HepG2 (cell line): ENCODE results near the gene GCN1. TPM values are rescaled to one million over a fixed set of nuclear protein-coding genes. Genes with fewer than 3 reads are reported as not detected.

Experiments
- HMGXB3 ChIP-seq: sonication (generic); formaldehyde crosslinking; IDR thresholded peaks from 2 replicates; pipeline ENCODE4 v1.4.0; 2020; ENCODE audit warnings: missing genetic modification reagents, borderline replicate concordance
- ISL2 ChIP-seq: sonication (generic); formaldehyde crosslinking; IDR thresholded peaks from 2 replicates; pipeline ENCODE4 v1.5.0; 2020; ENCODE audit warnings: missing genetic modification reagents
- KDM5A ChIP-seq: fragments of 200-600 bp; sonication (generic); IDR thresholded peaks from 2 replicates; pipeline ENCODE4 v1.7.0; 2018; ENCODE audit warnings: antibody characterized with exemption, mild to moderate bottlenecking, low read length, borderline replicate concordance
- MYNN ChIP-seq: sonication (generic); formaldehyde crosslinking; IDR thresholded peaks from 2 replicates; pipeline ENCODE4 v1.4.0; 2020; ENCODE audit warnings: mild to moderate bottlenecking, low read depth, missing genetic modification reagents
- NCOR1 ChIP-seq: fragments of 200-600 bp; sonication (generic); IDR thresholded peaks from 2 replicates; pipeline ENCODE4 v1.7.0; 2017; ENCODE audit warnings: antibody characterized with exemption, low read length, borderline replicate concordance
- POLR2A ChIP-seq, 2 experiments: IDR thresholded peaks; 2 replicates each; pipeline ENCODE4 v1.6.1; 2011; ENCODE audit warnings: low read depth in 2 of 2, low read length in 2 of 2, mild to moderate bottlenecking in 1 of 2, moderate library complexity in 1 of 2; ENCODE audit not compliant: insufficient read depth in 1 of 2
- RAD21 ChIP-seq: fragments of 450-650 bp; formaldehyde crosslinking; IDR thresholded peaks from 2 replicates; pipeline ENCODE4 v1.5.0; 2020; ENCODE audit warnings: mild to moderate bottlenecking
- TBX3 ChIP-seq: fragments of 450-650 bp; IDR thresholded peaks from 2 replicates; pipeline ENCODE4 v1.6.1; 2017; ENCODE audit warnings: antibody characterized with exemption, mild to moderate bottlenecking, inconsistent platforms, borderline replicate concordance
- ZNF124 ChIP-seq: sonication (generic); formaldehyde crosslinking; IDR thresholded peaks from 2 replicates; pipeline ENCODE4 v1.4.0; 2020; ENCODE audit warnings: missing genetic modification reagents
- ZNF180 ChIP-seq: sonication (generic); formaldehyde crosslinking; IDR thresholded peaks from 2 replicates; pipeline ENCODE4 v1.4.0; 2020; ENCODE audit warnings: low read depth, missing genetic modification reagents, borderline replicate concordance
- ZNF331 ChIP-seq: sonication (generic); formaldehyde crosslinking; IDR thresholded peaks from 2 replicates; pipeline ENCODE4 v1.4.0; 2020; ENCODE audit warnings: missing genetic modification reagents
- ZNF441 ChIP-seq: sonication (generic); formaldehyde crosslinking; IDR thresholded peaks from 2 replicates; pipeline ENCODE4 v1.7.0; 2021; ENCODE audit warnings: missing genetic modification reagents, borderline replicate concordance
- ZNF589 ChIP-seq: sonication (generic); formaldehyde crosslinking; conservative IDR thresholded peaks from 2 replicates; pipeline ENCODE4 v1.8.0; 2022; ENCODE audit warnings: mild to moderate bottlenecking, moderate library complexity, missing genetic modification reagents
- ZNF597 ChIP-seq: sonication (generic); formaldehyde crosslinking; IDR thresholded peaks from 2 replicates; pipeline ENCODE4 v1.5.0; 2020; ENCODE audit warnings: missing genetic modification reagents
- ZNF598 ChIP-seq: sonication (generic); formaldehyde crosslinking; IDR thresholded peaks from 2 replicates; pipeline ENCODE4 v1.5.1; 2020; ENCODE audit warnings: mild to moderate bottlenecking, missing genetic modification reagents, borderline replicate concordance
- ZNF839 ChIP-seq: sonication (generic); formaldehyde crosslinking; IDR thresholded peaks from 2 replicates; pipeline ENCODE4 v1.4.0; 2020; ENCODE audit warnings: missing genetic modification reagents, mild to moderate bottlenecking, borderline replicate concordance
- polyA plus RNA-seq, 8 experiments: library from polyadenylated mRNA; depleted of rRNA in 3 of 8; stranded (reverse) in 7 of 8; unstranded in 1 of 8; fragments of >200 nt; fragmentation: Illumina TruSeq in 4 of 8; extraction: Trizol in 4 of 8; gene quantifications; 2 replicates each; pipeline versions ENCODE4 v1.2.1 to v1.2.3, GENCODE V29; 2011 to 2016; ENCODE audit warnings: low read depth in 4 of 8, missing spikeins in 1 of 8, mixed read lengths in 1 of 8; ENCODE audit not compliant: insufficient read depth in 1 of 8
- total RNA-seq, 5 experiments: library from RNA; depleted of rRNA; stranded (reverse); fragments of >200 nt; fragmentation: Illumina TruSeq; extraction: Trizol; gene quantifications; 2 replicates each; pipeline ENCODE4 v1.2.3, GENCODE V29; 2016; ENCODE audit warnings: low read depth in 1 of 5
- TF ChIP-seq, protein P1 (sequence below): sonication (generic); formaldehyde crosslinking; IDR thresholded peaks from 2 replicates; pipeline ENCODE4 v1.5.1; 2020; ENCODE audit warnings: mild to moderate bottlenecking, moderate library complexity, missing genetic modification reagents
- TF ChIP-seq, protein P2 (sequence below): sonication (generic); formaldehyde crosslinking; IDR thresholded peaks from 2 replicates; pipeline ENCODE4 v1.4.0; 2020; ENCODE audit warnings: missing genetic modification reagents, mild to moderate bottlenecking, borderline replicate concordance

GCN1 gene
- total and polyA plus RNA-seq, 2 of the 13 experiments (the other 11 are each of a cell fraction or from before 2014, with no cell fraction given) = 58.2 to 83.0 TPM

- TF ChIP-seq HMGXB3 (CRISPR knock-in tag) (no peak), ZNF331 (no peak), ISL2 (CRISPR knock-in tag) (peak; percentile 59; the same call in 1 of the 2 replicates), KDM5A (peak; percentile 36; the same call in 1 of the 2 replicates), ZNF597 (CRISPR knock-in tag) (no peak), ZNF180 (CRISPR knock-in tag) (peak; percentile 70; the same call in 1 of the 2 replicates), NCOR1 (no peak), MYNN (no peak), POLR2A (IDR thresholded peaks at IDR 0.05; ENCODE audit: insufficient read depth in 1 of 2, low read depth in 2 of 2, low read length in 2 of 2) (peak in 1 of 2 experiments; percentile 93; a peak in 2 of 4 replicates), RAD21 (no peak; the same call in 1 of the 2 replicates), ZNF839 (CRISPR knock-in tag) (peak; percentile 84), ZNF598 (peak; percentile 50; the same call in 1 of the 2 replicates), ZNF589 (CRISPR knock-in tag) (peak; percentile 79; the same call in 1 of the 2 replicates), ZNF441 (CRISPR knock-in tag) (peak; percentile 54; the same call in 1 of the 2 replicates), TBX3 (no peak), ZNF124 (no peak)
- TF ChIP-seq, protein P1, sequence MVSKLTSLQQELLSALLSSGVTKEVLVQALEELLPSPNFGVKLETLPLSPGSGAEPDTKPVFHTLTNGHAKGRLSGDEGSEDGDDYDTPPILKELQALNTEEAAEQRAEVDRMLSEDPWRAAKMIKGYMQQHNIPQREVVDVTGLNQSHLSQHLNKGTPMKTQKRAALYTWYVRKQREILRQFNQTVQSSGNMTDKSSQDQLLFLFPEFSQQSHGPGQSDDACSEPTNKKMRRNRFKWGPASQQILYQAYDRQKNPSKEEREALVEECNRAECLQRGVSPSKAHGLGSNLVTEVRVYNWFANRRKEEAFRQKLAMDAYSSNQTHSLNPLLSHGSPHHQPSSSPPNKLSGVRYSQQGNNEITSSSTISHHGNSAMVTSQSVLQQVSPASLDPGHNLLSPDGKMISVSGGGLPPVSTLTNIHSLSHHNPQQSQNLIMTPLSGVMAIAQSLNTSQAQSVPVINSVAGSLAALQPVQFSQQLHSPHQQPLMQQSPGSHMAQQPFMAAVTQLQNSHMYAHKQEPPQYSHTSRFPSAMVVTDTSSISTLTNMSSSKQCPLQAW (CRISPR knock-in tag) = no peak
- TF ChIP-seq, protein P2, sequence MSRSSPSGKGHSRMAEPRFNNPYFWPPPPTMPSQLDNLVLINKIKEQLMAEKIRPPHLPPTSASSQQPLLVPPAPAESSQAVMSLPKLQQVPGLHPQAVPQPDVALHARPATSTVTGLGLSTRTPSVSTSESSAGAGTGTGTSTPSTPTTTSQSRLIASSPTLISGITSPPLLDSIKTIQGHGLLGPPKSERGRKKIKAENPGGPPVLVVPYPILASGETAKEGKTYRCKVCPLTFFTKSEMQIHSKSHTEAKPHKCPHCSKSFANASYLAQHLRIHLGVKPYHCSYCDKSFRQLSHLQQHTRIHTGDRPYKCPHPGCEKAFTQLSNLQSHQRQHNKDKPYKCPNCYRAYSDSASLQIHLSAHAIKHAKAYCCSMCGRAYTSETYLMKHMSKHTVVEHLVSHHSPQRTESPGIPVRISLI = peak; percentile 26; the same call in 1 of the 2 replicates
Observed at GRCh38 chr12:120116792-120117651, 77.5 kb downstream of the GCN1 start (continued).
